Measurements from ENCODE around the gene KRTAP13-2.

The KRTAP13-2 gene

DNA sequence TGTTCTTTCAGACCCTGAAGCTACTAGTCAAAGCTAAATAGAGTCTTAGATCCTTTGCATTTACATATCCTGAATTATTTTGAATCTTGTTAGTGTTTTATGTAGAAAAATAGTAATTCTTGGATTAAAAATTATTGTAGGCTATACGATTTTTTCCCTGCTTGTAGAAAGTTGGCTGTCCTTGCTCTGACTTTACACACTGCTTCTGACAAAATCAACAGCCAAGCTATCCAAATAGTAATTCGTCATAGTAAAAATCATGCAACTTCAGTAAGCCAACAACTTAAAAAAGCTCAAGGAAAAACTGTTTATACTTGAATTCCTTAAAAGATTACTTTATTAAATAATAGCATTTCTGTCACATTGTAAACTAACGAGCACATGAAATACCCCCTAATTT lies 16.2 kb downstream of the KRTAP13-2 start:
- H3K4me3 ChIP-seq: no peak overlapping the region
- DNase-seq (ENCODE audit: low spot score): no peak
- TF ChIP-seq, protein P1, sequence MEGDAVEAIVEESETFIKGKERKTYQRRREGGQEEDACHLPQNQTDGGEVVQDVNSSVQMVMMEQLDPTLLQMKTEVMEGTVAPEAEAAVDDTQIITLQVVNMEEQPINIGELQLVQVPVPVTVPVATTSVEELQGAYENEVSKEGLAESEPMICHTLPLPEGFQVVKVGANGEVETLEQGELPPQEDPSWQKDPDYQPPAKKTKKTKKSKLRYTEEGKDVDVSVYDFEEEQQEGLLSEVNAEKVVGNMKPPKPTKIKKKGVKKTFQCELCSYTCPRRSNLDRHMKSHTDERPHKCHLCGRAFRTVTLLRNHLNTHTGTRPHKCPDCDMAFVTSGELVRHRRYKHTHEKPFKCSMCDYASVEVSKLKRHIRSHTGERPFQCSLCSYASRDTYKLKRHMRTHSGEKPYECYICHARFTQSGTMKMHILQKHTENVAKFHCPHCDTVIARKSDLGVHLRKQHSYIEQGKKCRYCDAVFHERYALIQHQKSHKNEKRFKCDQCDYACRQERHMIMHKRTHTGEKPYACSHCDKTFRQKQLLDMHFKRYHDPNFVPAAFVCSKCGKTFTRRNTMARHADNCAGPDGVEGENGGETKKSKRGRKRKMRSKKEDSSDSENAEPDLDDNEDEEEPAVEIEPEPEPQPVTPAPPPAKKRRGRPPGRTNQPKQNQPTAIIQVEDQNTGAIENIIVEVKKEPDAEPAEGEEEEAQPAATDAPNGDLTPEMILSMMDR (IDR thresholded peaks at IDR 0.05): no peak
- no peak overlapping the region for H3K27ac ChIP-seq

DNA sequence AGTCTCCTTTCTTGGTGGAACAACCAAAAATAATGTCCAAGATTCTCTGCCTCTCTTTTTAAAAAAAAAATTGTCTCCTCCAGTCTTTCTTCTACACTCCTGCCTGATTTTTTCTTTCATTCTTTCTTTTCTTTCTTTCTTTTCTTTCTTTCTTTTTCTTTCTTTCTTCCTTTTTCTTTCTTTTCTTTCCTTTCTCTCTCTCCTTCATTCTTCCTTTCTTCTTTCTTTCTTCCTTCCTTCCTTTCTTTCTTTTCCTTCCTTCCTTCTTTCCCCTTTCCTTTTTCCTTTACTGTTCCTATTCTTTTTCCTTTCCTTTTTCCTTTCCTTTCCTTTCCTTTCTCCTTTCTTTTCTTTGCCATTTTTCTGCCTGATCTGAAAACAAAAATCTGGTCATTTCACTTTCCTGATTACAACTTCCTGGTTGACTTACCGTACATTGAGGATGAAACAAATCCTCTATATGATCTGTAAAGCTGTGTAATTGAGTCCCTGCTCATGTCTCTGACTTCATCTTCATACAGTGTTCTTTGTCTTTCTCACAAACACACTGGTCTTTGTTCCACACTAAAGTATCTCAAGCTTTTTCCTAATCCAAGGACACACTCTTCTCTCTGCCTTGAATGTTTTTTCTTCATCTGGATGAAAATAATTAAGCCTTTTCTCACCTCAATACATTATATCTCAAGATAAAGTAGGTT lies 17.6 kb downstream of the KRTAP13-2 start:
- H3K27ac ChIP-seq: no peak overlapping the region
- H3K4me3 ChIP-seq: no peak overlapping the region
- no peak for DNase-seq (ENCODE audit: low spot score)
- TF ChIP-seq, protein P1 (IDR thresholded peaks at IDR 0.05): no peak

DNA sequence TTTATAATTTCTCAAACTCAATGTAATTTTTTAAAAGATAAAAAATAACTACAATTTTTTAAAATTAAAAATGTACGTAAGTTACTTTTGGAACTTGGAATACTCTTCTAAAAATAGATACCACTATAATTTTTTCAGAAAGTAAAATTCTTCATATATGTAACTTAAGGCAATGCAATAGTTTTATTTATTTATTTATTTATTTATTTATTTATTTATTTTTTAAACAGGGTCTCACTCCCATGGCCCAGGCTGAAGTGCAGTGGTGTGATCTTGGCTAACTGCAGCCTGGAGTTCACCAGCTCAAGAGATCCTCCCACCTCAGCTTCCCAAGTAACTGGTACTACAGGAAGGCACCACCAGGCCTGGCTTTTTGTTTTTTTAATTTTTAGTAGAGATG lies 20.5 kb downstream of the KRTAP13-2 start:
- no peak overlapping the region for H3K4me3 ChIP-seq
- H3K27ac ChIP-seq: no peak overlapping the region
- no peak for DNase-seq (ENCODE audit: low spot score)
- TF ChIP-seq, protein P1 (IDR thresholded peaks at IDR 0.05): no peak

DNA sequence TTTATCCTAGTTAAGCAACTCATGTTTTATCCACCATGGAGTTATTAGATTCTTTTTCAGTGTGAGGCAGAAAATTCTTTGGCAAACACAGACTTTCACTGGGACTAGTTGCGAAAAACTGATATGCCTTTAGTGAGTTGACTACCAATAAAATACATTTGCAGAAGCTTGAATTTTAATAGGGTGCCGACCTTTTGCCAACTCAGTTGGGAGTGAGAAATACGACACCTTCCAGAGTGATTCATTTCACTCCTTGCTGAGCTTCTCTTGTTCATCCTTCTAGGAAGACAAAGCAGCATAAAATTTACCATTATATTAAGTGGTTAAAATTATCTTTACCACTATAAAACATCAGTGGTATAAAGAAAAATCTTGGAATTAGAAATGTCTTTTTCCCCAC lies 22.5 kb downstream of the KRTAP13-2 start:
- DNase-seq (ENCODE audit: low spot score): no peak
- Histone ChIP-seq H3K4me3 (no peak overlapping the region), H3K27ac (no peak overlapping the region)
- TF ChIP-seq, protein P1 (IDR thresholded peaks at IDR 0.05): no peak

DNA sequence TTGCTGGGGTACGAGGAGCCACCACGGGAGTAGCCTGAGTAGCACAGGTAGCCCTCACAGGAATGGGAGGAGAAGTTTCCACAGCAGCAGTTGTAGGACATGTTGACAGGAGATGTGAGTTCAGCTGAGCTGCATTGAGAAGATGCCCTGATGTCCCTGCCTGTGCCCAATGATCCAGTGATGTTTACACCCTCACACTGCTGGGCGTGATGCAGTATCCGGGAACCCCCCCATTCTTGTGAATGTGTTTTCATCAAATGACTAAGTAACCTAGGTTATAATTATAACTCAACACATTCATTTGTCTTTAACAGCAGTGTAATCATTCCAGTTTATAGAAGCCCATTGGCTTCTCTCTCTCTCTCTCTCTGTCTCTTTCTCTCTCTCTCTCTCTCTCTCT lies 23.6 kb downstream of the KRTAP13-2 start, which contains the start of gene KRTAP23-1:
KRTAP23-1 (minus strand) TSS at position 101 of the 400 bp plus-strand sequence; CDS start at position 101, 0 bp downstream.
- Histone ChIP-seq H3K4me3 (no peak within 1 kb of the TSS), H3K27ac (no peak within 1 kb of the TSS)
- DNase-seq (ENCODE audit: low spot score): no peak
- TF ChIP-seq, protein P1 (IDR thresholded peaks at IDR 0.05): no peak

DNA sequence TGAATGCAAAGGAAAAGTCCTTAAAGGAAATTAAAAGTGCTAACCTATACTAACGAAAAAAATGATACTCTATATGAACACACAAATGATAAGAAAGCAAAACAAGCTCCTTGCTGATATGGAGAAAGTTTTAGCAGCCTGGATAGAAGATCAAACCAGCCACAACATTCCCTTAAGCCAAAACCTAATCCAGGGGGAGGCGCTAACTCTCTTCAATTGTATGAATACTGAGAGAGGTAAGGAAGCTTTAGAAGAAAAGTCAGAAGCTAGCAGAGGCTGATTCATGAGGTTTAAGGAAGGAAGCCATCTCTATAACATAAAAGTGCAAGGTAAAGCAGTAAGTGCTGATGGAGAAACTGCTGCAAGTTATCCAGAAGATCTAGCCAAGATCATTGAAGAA lies 27.1 kb downstream of the KRTAP13-2 start:
- no peak for DNase-seq (ENCODE audit: low spot score)
- H3K27ac ChIP-seq: no peak overlapping the region
- TF ChIP-seq, protein P1 (IDR thresholded peaks at IDR 0.05): no peak
- H3K4me3 ChIP-seq: no peak overlapping the region
